Neuron (in vitro differentiated cells): ENCODE measurements around the gene PARP4.
"Not testable (repeated sequence)": the region's sequence is repeated elsewhere in the genome, so short reads cannot be mapped to it uniquely, and the experiment has no call there.

Experiments
- H2AFZ ChIP-seq: one replicate; pipeline ENCODE4 v1.6.1; 2013; ENCODE audit warnings: low read depth, mild to moderate bottlenecking, inconsistent platforms, low read length, moderate library complexity
- H3K27me3 ChIP-seq: one replicate; pipeline ENCODE4 v1.6.1; 2013; ENCODE audit warnings: low read length; ENCODE audit not compliant: insufficient read depth
- H3K36me3 ChIP-seq: one replicate; pipeline ENCODE4 v1.6.1; 2013; ENCODE audit warnings: low read length; ENCODE audit not compliant: insufficient read depth
- H3K4me1 ChIP-seq: one replicate; pipeline ENCODE4 v1.6.1; 2013; ENCODE audit warnings: low read length; ENCODE audit not compliant: insufficient read depth
- H3K4me3 ChIP-seq: 2 replicates; pipeline ENCODE4 v1.5.1; 2013; ENCODE audit warnings: mild to moderate bottlenecking, low read length, moderate library complexity
- H3K9me3 ChIP-seq: one replicate; pipeline ENCODE4 v1.6.1; 2013; ENCODE audit warnings: low read length

The PARP4 gene

GRCh38 chr13:24497742-24498141 lies 14.8 kb downstream of the PARP4 start:
- Histone ChIP-seq H3K36me3 (peaks cover 33% of the 10 kb centered on the region), H3K27me3 (no peaks in the 10 kb centered on the region), H3K9me3 (no peaks in the 10 kb centered on the region), H2AFZ (no peak overlapping the region), H3K4me1 (peaks cover 2% of the 10 kb centered on the region), H3K4me3 (no peak overlapping the region)

- not testable (repeated sequence) for H3K4me1 ChIP-seq, H3K4me3 ChIP-seq, H3K27me3 ChIP-seq, H2AFZ ChIP-seq, H3K9me3 ChIP-seq
- peaks cover 45% of the 10 kb centered on the region for H3K36me3 ChIP-seq
Measured at GRCh38 chr13:24496295-24496694, 16.3 kb downstream of the PARP4 start.

DNA sequence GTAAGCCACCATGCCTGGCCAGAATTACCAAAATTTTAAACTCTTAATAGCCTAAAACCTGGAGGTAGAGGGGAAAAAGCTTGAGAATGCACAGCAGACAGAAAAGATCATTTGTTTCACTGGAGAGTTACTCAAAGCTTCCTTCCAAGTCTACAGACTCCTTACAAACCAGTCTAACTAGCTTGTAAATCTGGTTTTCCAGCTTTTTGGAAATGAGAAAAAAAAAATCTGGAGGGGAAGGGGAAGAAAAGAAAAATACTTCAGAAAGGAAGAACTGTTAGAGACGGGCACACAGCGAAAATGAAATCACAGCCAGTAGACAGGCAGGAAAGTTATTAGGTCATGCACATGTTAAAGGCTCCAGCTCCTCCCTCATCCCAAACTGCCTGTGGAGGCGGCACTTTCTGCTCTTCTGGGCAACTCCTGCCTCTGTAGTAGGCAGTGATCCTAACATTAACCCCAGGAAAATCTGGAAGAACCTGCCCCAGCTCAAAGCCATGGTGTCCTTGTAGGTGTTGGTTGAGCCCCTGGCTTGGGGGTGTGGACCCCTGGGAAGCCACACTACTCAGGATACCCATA lies 17.3 kb downstream of the PARP4 start:
- no peaks in the 10 kb centered on the region for H3K27me3 ChIP-seq
- H3K36me3 ChIP-seq: peaks cover 51% of the 10 kb centered on the region
- no peak overlapping the region for H2AFZ ChIP-seq
- no peak overlapping the region for H3K4me3 ChIP-seq
- H3K4me1 ChIP-seq: no peaks in the 10 kb centered on the region
- no peaks in the 10 kb centered on the region for H3K9me3 ChIP-seq

GRCh38 chr13:24493356-24493755 lies 19.2 kb downstream of the PARP4 start:
- H3K36me3 ChIP-seq: peaks cover 65% of the 10 kb centered on the region
- no peak overlapping the region for H2AFZ ChIP-seq
- no peak overlapping the region for H3K4me3 ChIP-seq
- H3K9me3 ChIP-seq: peaks cover 3% of the 10 kb centered on the region
- H3K27me3 ChIP-seq: no peaks in the 10 kb centered on the region
- H3K4me1 ChIP-seq: no peaks in the 10 kb centered on the region

GRCh38 chr13:24491845-24492244 lies 20.7 kb downstream of the PARP4 start:
- H3K9me3 ChIP-seq: peaks cover 3% of the 10 kb centered on the region
- no peak overlapping the region for H2AFZ ChIP-seq
- no peaks in the 10 kb centered on the region for H3K27me3 ChIP-seq
- H3K4me1 ChIP-seq: no peaks in the 10 kb centered on the region
- H3K36me3 ChIP-seq: peaks cover 57% of the 10 kb centered on the region
- no peak overlapping the region for H3K4me3 ChIP-seq

GRCh38 chr13:24489721-24490120 lies 22.9 kb downstream of the PARP4 start:
- H2AFZ ChIP-seq: no peak overlapping the region
- H3K27me3 ChIP-seq: no peaks in the 10 kb centered on the region
- H3K4me1 ChIP-seq: no peaks in the 10 kb centered on the region
- peaks cover 3% of the 10 kb centered on the region for H3K9me3 ChIP-seq
- no peak overlapping the region for H3K4me3 ChIP-seq
- peaks cover 61% of the 10 kb centered on the region for H3K36me3 ChIP-seq

DNA sequence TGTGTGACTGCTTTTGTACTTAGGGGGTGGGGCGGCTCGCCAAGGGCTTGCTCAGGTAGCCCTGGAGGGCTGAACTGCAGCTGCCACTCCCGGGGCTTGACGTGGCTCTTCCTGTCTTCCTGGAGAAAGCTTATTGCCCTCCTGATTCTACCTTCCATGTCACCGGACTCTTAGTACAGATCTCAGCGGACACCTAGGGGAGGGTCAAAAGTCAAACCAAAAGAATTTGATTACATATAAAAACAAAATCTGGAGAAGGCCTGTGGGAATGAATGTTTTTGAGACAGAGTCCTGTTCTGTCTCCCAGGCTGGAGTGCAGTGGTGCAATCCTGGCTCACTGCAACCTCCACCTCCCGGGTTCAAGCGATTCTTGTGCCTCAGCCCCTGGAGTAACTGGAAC lies 24.5 kb downstream of the PARP4 start:
- not testable (repeated sequence) for H3K4me1 ChIP-seq, H3K27me3 ChIP-seq, H3K4me3 ChIP-seq, H3K9me3 ChIP-seq, H2AFZ ChIP-seq
- H3K36me3 ChIP-seq: peaks cover 56% of the 10 kb centered on the region

GRCh38 chr13:24486017-24486657 lies 26.4 kb downstream of the PARP4 start:
- not testable (repeated sequence) for H2AFZ ChIP-seq, H3K9me3 ChIP-seq, H3K27me3 ChIP-seq, H3K4me3 ChIP-seq, H3K4me1 ChIP-seq
- peaks cover 54% of the 10 kb centered on the region for H3K36me3 ChIP-seq

GRCh38 chr13:24473686-24474085 lies 38.9 kb downstream of the PARP4 start:
- H3K4me3 ChIP-seq: no peak overlapping the region
- H3K9me3 ChIP-seq: no peaks in the 10 kb centered on the region
- no peaks in the 10 kb centered on the region for H3K4me1 ChIP-seq
- peaks cover 48% of the 10 kb centered on the region for H3K36me3 ChIP-seq
- H2AFZ ChIP-seq: no peak overlapping the region
- no peaks in the 10 kb centered on the region for H3K27me3 ChIP-seq

GRCh38 chr13:24472129-24472528 lies 40.4 kb downstream of the PARP4 start:
- not testable (repeated sequence) for H2AFZ ChIP-seq, H3K4me3 ChIP-seq, H3K27me3 ChIP-seq, H3K4me1 ChIP-seq, H3K9me3 ChIP-seq
- peaks cover 56% of the 10 kb centered on the region for H3K36me3 ChIP-seq

GRCh38 chr13:24463078-24463477 lies 49.5 kb downstream of the PARP4 start:
- H3K4me1 ChIP-seq: no peaks in the 10 kb centered on the region
- no peak overlapping the region for H3K4me3 ChIP-seq
- H2AFZ ChIP-seq: no peak overlapping the region
- H3K9me3 ChIP-seq: no peaks in the 10 kb centered on the region
- H3K36me3 ChIP-seq: peaks cover 31% of the 10 kb centered on the region
- no peaks in the 10 kb centered on the region for H3K27me3 ChIP-seq

DNA sequence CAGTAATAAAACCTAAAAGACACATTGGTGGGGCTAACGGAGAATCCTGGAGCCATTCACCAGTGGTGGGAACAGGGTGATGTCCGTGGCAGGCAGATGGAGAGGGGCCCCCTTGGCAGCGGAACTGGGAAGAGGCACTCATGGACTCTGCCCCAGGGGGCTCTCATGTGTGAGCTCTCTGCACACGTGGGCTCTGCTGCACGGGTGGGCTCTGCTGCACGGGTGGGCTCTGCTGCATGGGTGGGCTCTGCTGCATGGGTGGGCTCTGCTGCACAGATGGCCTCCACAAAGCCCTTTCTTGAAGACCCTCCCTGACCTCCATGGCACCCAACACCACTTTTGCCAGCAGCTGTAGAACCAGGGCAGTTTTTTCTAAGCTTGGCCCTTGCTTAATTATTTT lies 52.3 kb downstream of the PARP4 start:
- peaks cover 31% of the 10 kb centered on the region for H3K36me3 ChIP-seq
- no peaks in the 10 kb centered on the region for H3K27me3 ChIP-seq
- H3K4me1 ChIP-seq: no peaks in the 10 kb centered on the region
- no peaks in the 10 kb centered on the region for H3K9me3 ChIP-seq
- H3K4me3 ChIP-seq: no peak overlapping the region
- no peak overlapping the region for H2AFZ ChIP-seq

DNA sequence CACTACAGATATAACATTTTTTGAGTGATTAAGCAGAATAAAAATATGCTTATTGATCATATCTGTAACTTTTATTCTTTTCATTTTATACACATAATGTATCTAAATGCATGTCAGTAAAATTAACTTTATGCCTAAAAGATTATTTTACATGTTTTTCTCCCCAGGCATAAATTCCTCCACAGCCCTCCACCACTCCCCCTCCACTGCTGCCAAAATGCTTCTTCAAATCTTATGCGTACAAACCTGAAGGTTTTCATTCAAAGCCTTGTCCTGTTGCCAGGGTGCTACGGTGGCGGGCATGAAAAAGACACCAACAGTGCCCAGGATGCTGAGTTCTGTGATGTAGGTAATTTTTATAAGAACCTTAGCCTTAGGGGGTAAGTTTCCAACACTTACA lies 52.9 kb downstream of the PARP4 start:
- Histone ChIP-seq H3K4me1 (no peaks in the 10 kb centered on the region), H2AFZ (no peak overlapping the region), H3K9me3 (no peaks in the 10 kb centered on the region), H3K4me3 (no peak overlapping the region), H3K27me3 (no peaks in the 10 kb centered on the region), H3K36me3 (peaks cover 36% of the 10 kb centered on the region)

DNA sequence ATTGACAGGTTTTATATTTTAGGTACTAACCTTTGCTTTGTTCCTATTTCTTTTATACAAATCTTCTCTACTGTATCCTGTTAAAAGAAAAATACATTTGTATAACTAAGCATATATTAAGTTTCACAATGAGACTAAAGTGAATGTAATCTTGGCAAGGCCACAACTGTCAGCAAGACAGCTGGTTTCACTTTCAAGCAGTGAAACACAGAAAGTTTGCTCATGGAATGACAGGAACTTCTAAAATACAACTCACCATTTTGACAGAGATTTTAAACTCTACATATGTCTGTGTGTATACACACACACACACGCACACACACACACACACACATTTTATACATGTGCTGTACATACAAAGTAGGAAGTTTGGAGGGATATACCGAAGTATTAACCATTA lies 53.3 kb downstream of the PARP4 start:
- Histone ChIP-seq H2AFZ (no peak overlapping the region), H3K4me1 (no peaks in the 10 kb centered on the region), H3K36me3 (peaks cover 41% of the 10 kb centered on the region), H3K4me3 (no peak overlapping the region), H3K27me3 (no peaks in the 10 kb centered on the region), H3K9me3 (no peaks in the 10 kb centered on the region)
